Measurements from ENCODE around the gene MTERF4. TPM values are rescaled to one million over a fixed set of nuclear protein-coding genes. Genes with fewer than 3 reads are reported as not detected.

MTERF4 gene
- total RNA-seq (2021; fragmentation: NEBNext Ultra II Directional; extraction: Animal tissue kit (Norgen Biotek cat#: 25700)) (25.8 and 25.9 TPM in 2 replicates), polyA plus RNA-seq (2011; rRNA removed) (25.8 and 28.5 TPM in 2 replicates), polyA minus RNA-seq (2011; rRNA and poly(A)+ RNA removed) (54.4 and 57.0 TPM in 2 replicates)
- polyA plus RNA-seq (2011; cell fraction: cytosol; rRNA removed), result 52.9 TPM
- 50.1 TPM for polyA plus RNA-seq (2011; cell fraction: nucleus; rRNA removed)
- polyA plus RNA-seq (2012, experiment 1 of 2), result 41.8 to 54.8 TPM (median 42.8 TPM) in 4 replicates
- 9.6 TPM for polyA plus RNA-seq (2012, experiment 2 of 2)
- polyA plus RNA-seq (2013, experiment 1 of 2), result 17.2 TPM
- 16.0 TPM for polyA plus RNA-seq (2013, experiment 2 of 2)
- polyA minus RNA-seq (2011; cell fraction: cytosol; rRNA and poly(A)+ RNA removed), result 27.4 TPM
- 41.5 TPM for polyA minus RNA-seq (2011; cell fraction: nucleus; rRNA and poly(A)+ RNA removed)
- long read RNA-seq, experiment 1, partial matches to known transcripts, result 3 of 17 reads
- long read RNA-seq, experiment 1, other reads (novel, unspliced or antisense), result 12 of 17 reads
- long read RNA-seq, experiment 2, transcript MTERF4-202 (4 exons, 1,637 nt), result major isoform, 32 of 46 reads
- long read RNA-seq, experiment 2, transcript MTERF4-204 (3 exons, 802 nt), result minor isoform, 10 of 46 reads
- long read RNA-seq, experiment 2, partial matches to known transcripts, result 3 of 46 reads
- long read RNA-seq, experiment 2, other reads (novel, unspliced or antisense), result 0 of 46 reads

- Histone ChIP-seq H3K4me1 (replicated peaks in 1 of 4; ENCODE audit: control insufficient read depth in 3 of 4, insufficient read depth in 4 of 4, low read length in 3 of 4) (peaks cover 0 to 5% (median 0%) of the 10 kb centered on the region in 4 experiments; a peak in 2 of 7 replicates), H3K56ac (replicated peaks; ENCODE audit: insufficient read length, low read depth, low read length) (peak within 1 kb of the TSS; percentile 71), H4K8ac (ENCODE audit: extremely low read depth, insufficient read depth, low read length) (peak within 1 kb of the TSS; percentile 94), H3K79me1 (ENCODE audit: low read depth, low read length) (0 out of 2 replicates have a peak, but pooled peaks cover 4% of the 10 kb centered on the region), H2BK120ac (replicated peaks; ENCODE audit: low read depth, low read length) (no peak within 1 kb of the TSS), H3K4ac (replicated peaks; ENCODE audit: insufficient read length, low read depth, low read length) (peak within 1 kb of the TSS; percentile 91), H4K5ac (ENCODE audit: insufficient read length, low read depth, low read length) (peak within 1 kb of the TSS; percentile 51), H3K23ac (ENCODE audit: insufficient read length) (no peak within 1 kb of the TSS), H3K14ac (ENCODE audit: insufficient read length) (no peak within 1 kb of the TSS), H3K9ac (replicated peaks in 1 of 4; ENCODE audit: extremely low read depth in 1 of 4, low read depth in 3 of 4, low read length in 3 of 4) (peak within 1 kb of the TSS; percentile 75 to 88 (median 80)), H3K27ac (ENCODE audit: low read depth, low read length) (peak within 1 kb of the TSS; percentile 72), H2AK5ac (ENCODE audit: low read depth, low read length) (no peak within 1 kb of the TSS), H3K79me2 (ENCODE audit: control insufficient read depth in 1 of 2, insufficient read depth in 2 of 2, low read length in 2 of 2) (peaks cover 0 to 29% of the 10 kb centered on the region in 2 experiments; a peak in 2 of 4 replicates), H3K18ac (ENCODE audit: extremely low read depth, low read length) (peak within 1 kb of the TSS; percentile 73), H4K20me1 (replicated peaks in 1 of 2; ENCODE audit: control insufficient read depth in 1 of 2, insufficient read depth in 2 of 2, low read length in 2 of 2) (peaks cover 0 to 11% of the 10 kb centered on the region in 2 experiments), H3K23me2 (ENCODE audit: low read depth, low read length) (peaks cover 3% of the 10 kb centered on the region; the same call in 1 of the 2 replicates), H3K36me3 (ENCODE audit: control insufficient read depth in 2 of 4, insufficient read depth in 4 of 4, low read length in 3 of 4) (peaks cover 0 to 16% (median 6%) of the 10 kb centered on the region in 4 experiments; a peak in 6 of 8 replicates), H2AFZ (ENCODE audit: low read length) (peak within 1 kb of the TSS; percentile 92), H2BK15ac (ENCODE audit: low read length) (no peak within 1 kb of the TSS), H3K4me3 (ENCODE audit: extremely low read depth in 1 of 4, insufficient read depth in 2 of 4, low read depth in 3 of 4, low read length in 4 of 4) (peak within 1 kb of the TSS; percentile 85 to 94 (median 92)), H3K4me2 (ENCODE audit: insufficient read depth in 1 of 2, low read depth in 2 of 2, low read length in 2 of 2) (peak within 1 kb of the TSS; percentile 69 to 78), H2BK12ac (ENCODE audit: low read depth, low read length) (no peak within 1 kb of the TSS), H2BK5ac (ENCODE audit: low read depth, low read length) (peak within 1 kb of the TSS; percentile 80; the same call in 1 of the 2 replicates), H3K9me3 (ENCODE audit: insufficient read depth in 2 of 2, low read depth in 1 of 2, low read length in 1 of 2) (no peaks in the 10 kb centered on the region), H2BK20ac (ENCODE audit: low read length) (0 out of 2 replicates have a peak within 1 kb of the TSS, but pooled peaks have one; percentile 72), H3K27me3 (replicated peaks in 1 of 4; ENCODE audit: control insufficient read depth in 3 of 4, extremely low read depth in 1 of 4, insufficient read depth in 3 of 4, low read length in 3 of 4) (no peaks in the 10 kb centered on the region), H4K91ac (replicated peaks; ENCODE audit: insufficient read length, low read length) (peak within 1 kb of the TSS; percentile 95)
- 2% methylated on average over 56 of the region's 56 CpGs; no CpG with 5 or more reads in 1 of the 2 experiments for WGBS, 2 experiments (ENCODE audit: extremely low coverage in 1 of 2, insufficient coverage in 1 of 2, insufficient read length in 1 of 2, insufficient replicate concordance in 2 of 2, low coverage in 1 of 2, low lambda C conversion rate in 2 of 2, missing lambda C conversion rate in 1 of 2)
- ChIA-PET POLR2A (ENCODE audit: partially characterized antibody) (interaction anchor here (0.6 to 2.2 kb wide), 8 partner anchors 10 to 599 kb away, joined by 3 to 10 read pairs (median 4); partner anchors contain the start of genes ING5, PASK and PPP1R7), CTCF (ENCODE audit: partially characterized antibody) (interaction anchor here (0.6 kb wide), 1 partner anchor 404 kb away, joined by 3 read pairs; no protein-coding TSS in a partner anchor)
- DNase-seq (ENCODE audit: low read depth in 1 of 2, low spot score in 2 of 2) (peak; percentile 41 to 90), FAIRE-seq (no peak)
- peak in 1 of 3 experiments; percentile 0; a peak in 1 of 4 replicates for TF ChIP-seq CTCF (IDR thresholded peaks at IDR 0.05; ENCODE audit: control extremely low read depth in 1 of 3, insufficient read depth in 1 of 3, low read depth in 1 of 3, low read length in 3 of 3)
- no peak for TF ChIP-seq RNF2 (IDR thresholded peaks at IDR 0.05; ENCODE audit: borderline replicate concordance, low read depth, low read length, missing control alignments, poor library complexity, severe bottlenecking)
- TF ChIP-seq USF2 (IDR thresholded peaks at IDR 0.05; ENCODE audit: low read length), result no peak
- TF ChIP-seq EGR1 (IDR thresholded peaks at IDR 0.05; ENCODE audit: borderline replicate concordance, low read depth, low read length), result no peak
These were observed at the start of gene MTERF4 for GRCh38 chr2:241102239-241102803. Gene MTERF4, minus strand, starts transcription at chr2:241102287. Its CDS starts 14 bp downstream, at chr2:241102273.

Measured in H1 (cell line).